Stomach (tissue), 4 donors: Measurements from ENCODE around the gene MMEL1.

ENCODE experiments used
- EP300 ChIP-seq: sonication (generic); formaldehyde crosslinking; IDR thresholded peaks from one replicate; pipeline ENCODE4 v1.6.1; 2017; ENCODE audit warnings: antibody characterized with exemption
- POLR2A ChIP-seq, 4 donors: fragments of 450-650 bp; IDR thresholded peaks; one replicate each; pipeline ENCODE4 v1.6.1; 2016; ENCODE audit warnings: antibody characterized with exemption in 4 of 4, control low read depth in 2 of 4, mild to moderate bottlenecking in 1 of 4, moderate library complexity in 1 of 4
- TF ChIP-seq, protein P1 (sequence below), 7 experiments: fragments of 450-650 bp in 4 of 7; fragments of 200-600 bp in 3 of 7; sonication (generic) in 3 of 7; IDR thresholded peaks; one replicate each; pipeline ENCODE4 v1.5.1; 2016 to 2019; ENCODE audit warnings: antibody characterized with exemption in 7 of 7, control low read depth in 2 of 7, mild to moderate bottlenecking in 1 of 7

DNA sequence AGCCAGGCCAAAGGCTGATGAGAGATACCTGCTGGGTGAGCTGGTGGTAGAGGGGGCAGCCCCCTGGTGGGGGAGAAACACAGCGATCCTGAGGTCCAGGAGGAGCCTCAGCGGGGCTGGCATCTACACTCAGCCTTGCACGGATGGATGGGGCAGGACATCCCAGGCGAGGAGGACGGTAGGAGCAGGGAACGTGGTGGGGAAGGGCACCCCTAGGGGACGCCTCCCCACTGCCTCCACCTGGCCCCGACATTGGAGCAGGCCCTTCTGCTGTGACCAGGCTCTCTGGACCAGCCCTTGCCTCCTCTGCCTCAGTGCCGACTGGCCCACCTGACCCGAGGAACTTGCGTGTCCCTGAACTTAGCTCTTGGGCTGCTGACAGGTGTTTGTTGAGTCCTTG lies 6.4 kb upstream of the MMEL1 start:
- TF ChIP-seq, protein P1, sequence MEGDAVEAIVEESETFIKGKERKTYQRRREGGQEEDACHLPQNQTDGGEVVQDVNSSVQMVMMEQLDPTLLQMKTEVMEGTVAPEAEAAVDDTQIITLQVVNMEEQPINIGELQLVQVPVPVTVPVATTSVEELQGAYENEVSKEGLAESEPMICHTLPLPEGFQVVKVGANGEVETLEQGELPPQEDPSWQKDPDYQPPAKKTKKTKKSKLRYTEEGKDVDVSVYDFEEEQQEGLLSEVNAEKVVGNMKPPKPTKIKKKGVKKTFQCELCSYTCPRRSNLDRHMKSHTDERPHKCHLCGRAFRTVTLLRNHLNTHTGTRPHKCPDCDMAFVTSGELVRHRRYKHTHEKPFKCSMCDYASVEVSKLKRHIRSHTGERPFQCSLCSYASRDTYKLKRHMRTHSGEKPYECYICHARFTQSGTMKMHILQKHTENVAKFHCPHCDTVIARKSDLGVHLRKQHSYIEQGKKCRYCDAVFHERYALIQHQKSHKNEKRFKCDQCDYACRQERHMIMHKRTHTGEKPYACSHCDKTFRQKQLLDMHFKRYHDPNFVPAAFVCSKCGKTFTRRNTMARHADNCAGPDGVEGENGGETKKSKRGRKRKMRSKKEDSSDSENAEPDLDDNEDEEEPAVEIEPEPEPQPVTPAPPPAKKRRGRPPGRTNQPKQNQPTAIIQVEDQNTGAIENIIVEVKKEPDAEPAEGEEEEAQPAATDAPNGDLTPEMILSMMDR (IDR thresholded peaks at IDR 0.05), result no peak
- no peak for TF ChIP-seq EP300
- TF ChIP-seq POLR2A (IDR thresholded peaks at IDR 0.05), result no peak
